ENCODE data around the gene LAMA1.

LAMA1 gene

GRCh38 chr18:6920099-6920955 is 197.3 kb downstream of the LAMA1 start:
- DNase-seq (ENCODE audit: low read depth in 2 of 2, low spot score in 1 of 2): no peak

- no peak for DNase-seq (ENCODE audit: low read depth in 2 of 2, low spot score in 1 of 2)
These were observed 200.5 kb downstream of the LAMA1 start for GRCh38 chr18:6917072-6917471.

GRCh38 chr18:6901286-6901926 is 216.2 kb downstream of the LAMA1 start:
- DNase-seq (ENCODE audit: low read depth in 2 of 2, low spot score in 1 of 2): no peak

GRCh38 chr18:6891788-6892187 is 225.8 kb downstream of the LAMA1 start:
- no peak for DNase-seq (ENCODE audit: low read depth in 2 of 2, low spot score in 1 of 2)
